Ishikawa (cell line): Measurements from ENCODE around the gene SLC33A1.

Source experiments
- CREB1 ChIP-seq: IDR thresholded peaks from 2 replicates; pipeline ENCODE4 v1.6.1; 2012; ENCODE audit warnings: low read depth
- EP300 ChIP-seq: IDR thresholded peaks from 2 replicates; pipeline ENCODE4 v1.6.1; 2012; ENCODE audit warnings: borderline replicate concordance
- MAX ChIP-seq: IDR thresholded peaks from 2 replicates; pipeline ENCODE4 v1.6.1; 2012
- RAD21 ChIP-seq: IDR thresholded peaks from 2 replicates; pipeline ENCODE4 v1.6.1; 2012; ENCODE audit warnings: low read depth
- TAF1 ChIP-seq: IDR thresholded peaks from 2 replicates; pipeline ENCODE4 v1.6.1; 2012; ENCODE audit warnings: low read depth, mild to moderate bottlenecking
- TEAD4 ChIP-seq: IDR thresholded peaks from 2 replicates; pipeline ENCODE4 v1.6.1; 2012
- USF1 ChIP-seq: IDR thresholded peaks from 2 replicates; pipeline ENCODE4 v1.6.1; 2012
- YY1 ChIP-seq: IDR thresholded peaks from 2 replicates; pipeline ENCODE4 v1.6.1; 2012; ENCODE audit warnings: low read depth

- peak; percentile 35 for TF ChIP-seq RAD21
- no peak for TF ChIP-seq MAX
- TF ChIP-seq USF1, result no peak
- TF ChIP-seq CREB1, result no peak
- no peak for TF ChIP-seq EP300
- no peak for TF ChIP-seq TEAD4
- no peak for TF ChIP-seq YY1
- no peak for TF ChIP-seq TAF1
Measured at GRCh38 chr3:155859859-155860258, 5.6 kb upstream of the SLC33A1 start.
